Measurements from ENCODE around the gene FAM120A. TPM values are rescaled to one million over a fixed set of nuclear protein-coding genes. Genes with fewer than 3 reads are reported as not detected.

Gene FAM120A
- total and polyA plus RNA-seq, 9 of the 15 experiments (the other 6 are each of a cell fraction or from before 2014, with no cell fraction given) = 8.7 to 71.0 (median 42.2) TPM

DNA sequence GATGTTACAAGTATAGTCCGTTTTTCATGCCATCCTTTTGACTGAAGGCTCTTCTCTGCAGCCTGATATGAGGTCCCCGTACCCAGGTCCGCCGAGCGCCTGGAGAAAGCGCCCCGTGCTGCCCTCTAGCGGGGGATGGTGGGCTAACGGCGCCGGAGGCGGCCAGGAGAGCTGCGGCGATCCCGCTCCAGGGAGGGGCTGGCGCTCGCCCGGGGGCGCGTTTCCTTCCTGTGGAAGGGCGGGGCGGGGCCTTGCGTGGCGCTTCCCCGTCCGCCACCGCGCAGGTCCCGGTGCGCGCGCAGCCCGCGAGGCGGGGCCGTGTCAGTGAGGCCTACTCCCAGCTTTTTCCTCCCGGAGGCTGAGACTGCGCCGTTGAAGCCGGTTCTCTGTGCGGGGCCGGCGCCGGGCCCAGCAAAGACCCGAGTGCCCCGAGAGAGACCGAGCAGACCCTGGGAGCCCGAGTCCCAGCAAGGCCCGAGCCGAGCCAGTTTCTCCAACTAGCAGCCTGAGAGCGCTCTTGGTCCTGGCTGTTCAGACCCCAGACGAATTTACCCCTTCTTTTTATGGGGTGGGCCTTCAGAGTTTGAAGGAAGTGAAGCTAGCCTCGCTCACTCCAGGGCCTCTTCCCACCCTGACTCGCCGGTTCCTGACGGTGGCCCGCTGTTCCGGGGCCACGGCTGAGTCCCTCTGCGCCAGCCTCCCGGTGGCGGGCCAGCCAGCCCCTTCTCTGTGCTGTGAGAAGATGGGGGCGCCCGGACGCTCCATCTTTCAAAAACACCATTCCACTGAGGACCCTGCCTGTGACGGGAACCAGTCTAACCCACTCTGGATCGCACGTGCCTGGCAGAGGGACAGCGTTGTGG lies 115.2 kb downstream of the FAM120A start (continued):
- no peak for TF ChIP-seq ASH1L (IDR thresholded peaks at IDR 0.05; ENCODE audit: borderline replicate concordance, low read depth, partially characterized antibody)
- TF ChIP-seq HNRNPL (IDR thresholded peaks at IDR 0.05; ENCODE audit: low read depth, low read length) = no peak
- no peak for TF ChIP-seq ZBTB1 (CRISPR knock-in tag; IDR thresholded peaks at IDR 0.05; ENCODE audit: borderline replicate concordance, low read depth)
- TF ChIP-seq STAT5B (CRISPR knock-in tag; IDR thresholded peaks at IDR 0.05) = no peak
- no peak for TF ChIP-seq ZNF699 (CRISPR knock-in tag; IDR thresholded peaks at IDR 0.05; ENCODE audit: insufficient replicate concordance)
- TF ChIP-seq ZNF77 (CRISPR knock-in tag; IDR thresholded peaks at IDR 0.05) = no peak
- no peak for TF ChIP-seq BRD4 (IDR thresholded peaks at IDR 0.05)
- TF ChIP-seq, protein P1, sequence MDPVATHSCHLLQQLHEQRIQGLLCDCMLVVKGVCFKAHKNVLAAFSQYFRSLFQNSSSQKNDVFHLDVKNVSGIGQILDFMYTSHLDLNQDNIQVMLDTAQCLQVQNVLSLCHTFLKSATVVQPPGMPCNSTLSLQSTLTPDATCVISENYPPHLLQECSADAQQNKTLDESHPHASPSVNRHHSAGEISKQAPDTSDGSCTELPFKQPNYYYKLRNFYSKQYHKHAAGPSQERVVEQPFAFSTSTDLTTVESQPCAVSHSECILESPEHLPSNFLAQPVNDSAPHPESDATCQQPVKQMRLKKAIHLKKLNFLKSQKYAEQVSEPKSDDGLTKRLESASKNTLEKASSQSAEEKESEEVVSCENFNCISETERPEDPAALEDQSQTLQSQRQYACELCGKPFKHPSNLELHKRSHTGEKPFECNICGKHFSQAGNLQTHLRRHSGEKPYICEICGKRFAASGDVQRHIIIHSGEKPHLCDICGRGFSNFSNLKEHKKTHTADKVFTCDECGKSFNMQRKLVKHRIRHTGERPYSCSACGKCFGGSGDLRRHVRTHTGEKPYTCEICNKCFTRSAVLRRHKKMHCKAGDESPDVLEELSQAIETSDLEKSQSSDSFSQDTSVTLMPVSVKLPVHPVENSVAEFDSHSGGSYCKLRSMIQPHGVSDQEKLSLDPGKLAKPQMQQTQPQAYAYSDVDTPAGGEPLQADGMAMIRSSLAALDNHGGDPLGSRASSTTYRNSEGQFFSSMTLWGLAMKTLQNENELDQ (CRISPR knock-in tag; IDR thresholded peaks at IDR 0.05; ENCODE audit: borderline replicate concordance) = no peak
- no peak for TF ChIP-seq SLC30A9 (CRISPR knock-in tag; IDR thresholded peaks at IDR 0.05)
- TF ChIP-seq NFRKB (IDR thresholded peaks at IDR 0.05; ENCODE audit: low read depth) = 0 out of 2 replicates have a peak, but pooled peaks have one; percentile 46
- TF ChIP-seq, protein P2, sequence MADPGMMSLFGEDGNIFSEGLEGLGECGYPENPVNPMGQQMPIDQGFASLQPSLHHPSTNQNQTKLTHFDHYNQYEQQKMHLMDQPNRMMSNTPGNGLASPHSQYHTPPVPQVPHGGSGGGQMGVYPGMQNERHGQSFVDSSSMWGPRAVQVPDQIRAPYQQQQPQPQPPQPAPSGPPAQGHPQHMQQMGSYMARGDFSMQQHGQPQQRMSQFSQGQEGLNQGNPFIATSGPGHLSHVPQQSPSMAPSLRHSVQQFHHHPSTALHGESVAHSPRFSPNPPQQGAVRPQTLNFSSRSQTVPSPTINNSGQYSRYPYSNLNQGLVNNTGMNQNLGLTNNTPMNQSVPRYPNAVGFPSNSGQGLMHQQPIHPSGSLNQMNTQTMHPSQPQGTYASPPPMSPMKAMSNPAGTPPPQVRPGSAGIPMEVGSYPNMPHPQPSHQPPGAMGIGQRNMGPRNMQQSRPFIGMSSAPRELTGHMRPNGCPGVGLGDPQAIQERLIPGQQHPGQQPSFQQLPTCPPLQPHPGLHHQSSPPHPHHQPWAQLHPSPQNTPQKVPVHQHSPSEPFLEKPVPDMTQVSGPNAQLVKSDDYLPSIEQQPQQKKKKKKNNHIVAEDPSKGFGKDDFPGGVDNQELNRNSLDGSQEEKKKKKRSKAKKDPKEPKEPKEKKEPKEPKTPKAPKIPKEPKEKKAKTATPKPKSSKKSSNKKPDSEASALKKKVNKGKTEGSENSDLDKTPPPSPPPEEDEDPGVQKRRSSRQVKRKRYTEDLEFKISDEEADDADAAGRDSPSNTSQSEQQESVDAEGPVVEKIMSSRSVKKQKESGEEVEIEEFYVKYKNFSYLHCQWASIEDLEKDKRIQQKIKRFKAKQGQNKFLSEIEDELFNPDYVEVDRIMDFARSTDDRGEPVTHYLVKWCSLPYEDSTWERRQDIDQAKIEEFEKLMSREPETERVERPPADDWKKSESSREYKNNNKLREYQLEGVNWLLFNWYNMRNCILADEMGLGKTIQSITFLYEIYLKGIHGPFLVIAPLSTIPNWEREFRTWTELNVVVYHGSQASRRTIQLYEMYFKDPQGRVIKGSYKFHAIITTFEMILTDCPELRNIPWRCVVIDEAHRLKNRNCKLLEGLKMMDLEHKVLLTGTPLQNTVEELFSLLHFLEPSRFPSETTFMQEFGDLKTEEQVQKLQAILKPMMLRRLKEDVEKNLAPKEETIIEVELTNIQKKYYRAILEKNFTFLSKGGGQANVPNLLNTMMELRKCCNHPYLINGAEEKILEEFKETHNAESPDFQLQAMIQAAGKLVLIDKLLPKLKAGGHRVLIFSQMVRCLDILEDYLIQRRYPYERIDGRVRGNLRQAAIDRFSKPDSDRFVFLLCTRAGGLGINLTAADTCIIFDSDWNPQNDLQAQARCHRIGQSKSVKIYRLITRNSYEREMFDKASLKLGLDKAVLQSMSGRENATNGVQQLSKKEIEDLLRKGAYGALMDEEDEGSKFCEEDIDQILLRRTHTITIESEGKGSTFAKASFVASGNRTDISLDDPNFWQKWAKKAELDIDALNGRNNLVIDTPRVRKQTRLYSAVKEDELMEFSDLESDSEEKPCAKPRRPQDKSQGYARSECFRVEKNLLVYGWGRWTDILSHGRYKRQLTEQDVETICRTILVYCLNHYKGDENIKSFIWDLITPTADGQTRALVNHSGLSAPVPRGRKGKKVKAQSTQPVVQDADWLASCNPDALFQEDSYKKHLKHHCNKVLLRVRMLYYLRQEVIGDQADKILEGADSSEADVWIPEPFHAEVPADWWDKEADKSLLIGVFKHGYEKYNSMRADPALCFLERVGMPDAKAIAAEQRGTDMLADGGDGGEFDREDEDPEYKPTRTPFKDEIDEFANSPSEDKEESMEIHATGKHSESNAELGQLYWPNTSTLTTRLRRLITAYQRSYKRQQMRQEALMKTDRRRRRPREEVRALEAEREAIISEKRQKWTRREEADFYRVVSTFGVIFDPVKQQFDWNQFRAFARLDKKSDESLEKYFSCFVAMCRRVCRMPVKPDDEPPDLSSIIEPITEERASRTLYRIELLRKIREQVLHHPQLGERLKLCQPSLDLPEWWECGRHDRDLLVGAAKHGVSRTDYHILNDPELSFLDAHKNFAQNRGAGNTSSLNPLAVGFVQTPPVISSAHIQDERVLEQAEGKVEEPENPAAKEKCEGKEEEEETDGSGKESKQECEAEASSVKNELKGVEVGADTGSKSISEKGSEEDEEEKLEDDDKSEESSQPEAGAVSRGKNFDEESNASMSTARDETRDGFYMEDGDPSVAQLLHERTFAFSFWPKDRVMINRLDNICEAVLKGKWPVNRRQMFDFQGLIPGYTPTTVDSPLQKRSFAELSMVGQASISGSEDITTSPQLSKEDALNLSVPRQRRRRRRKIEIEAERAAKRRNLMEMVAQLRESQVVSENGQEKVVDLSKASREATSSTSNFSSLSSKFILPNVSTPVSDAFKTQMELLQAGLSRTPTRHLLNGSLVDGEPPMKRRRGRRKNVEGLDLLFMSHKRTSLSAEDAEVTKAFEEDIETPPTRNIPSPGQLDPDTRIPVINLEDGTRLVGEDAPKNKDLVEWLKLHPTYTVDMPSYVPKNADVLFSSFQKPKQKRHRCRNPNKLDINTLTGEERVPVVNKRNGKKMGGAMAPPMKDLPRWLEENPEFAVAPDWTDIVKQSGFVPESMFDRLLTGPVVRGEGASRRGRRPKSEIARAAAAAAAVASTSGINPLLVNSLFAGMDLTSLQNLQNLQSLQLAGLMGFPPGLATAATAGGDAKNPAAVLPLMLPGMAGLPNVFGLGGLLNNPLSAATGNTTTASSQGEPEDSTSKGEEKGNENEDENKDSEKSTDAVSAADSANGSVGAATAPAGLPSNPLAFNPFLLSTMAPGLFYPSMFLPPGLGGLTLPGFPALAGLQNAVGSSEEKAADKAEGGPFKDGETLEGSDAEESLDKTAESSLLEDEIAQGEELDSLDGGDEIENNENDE (IDR thresholded peaks at IDR 0.05; ENCODE audit: low read depth, low read length) = no peak
- no peak for TF ChIP-seq HDAC8 (tag; IDR thresholded peaks at IDR 0.05)
- peak; percentile 95 for TF ChIP-seq CTBP1 (IDR thresholded peaks at IDR 0.05; ENCODE audit: borderline replicate concordance)
- no peak for TF ChIP-seq KAT2B (IDR thresholded peaks at IDR 0.05; ENCODE audit: low read depth, low read length)
- no peak for TF ChIP-seq MBD2 (IDR thresholded peaks at IDR 0.05; ENCODE audit: borderline replicate concordance, low read depth)
